OCI-LY1 (cell line): ENCODE measurements around the gene RDH13.
"Not testable (repeated sequence)": the region's sequence is repeated elsewhere in the genome, so short reads cannot be mapped to it uniquely, and the experiment has no call there.

Experiments
- EZH2 ChIP-seq: fragments of 200-600 bp; sonication (generic), shearing (Covaris generic); IDR thresholded peaks from 2 replicates; pipeline ENCODE4 v1.8.0; 2017; ENCODE audit warnings: borderline replicate concordance, mixed run types, mild to moderate bottlenecking, antibody characterized with exemption, low read length, moderate library complexity, mixed read lengths
- TF ChIP-seq, protein P1 (sequence below): fragments of 200-600 bp; sonication (generic), shearing (Covaris generic); IDR thresholded peaks from 2 replicates; pipeline ENCODE4 v1.5.1; 2017; ENCODE audit warnings: mild to moderate bottlenecking, antibody characterized with exemption, low read length, moderate library complexity, mixed read lengths

DNA sequence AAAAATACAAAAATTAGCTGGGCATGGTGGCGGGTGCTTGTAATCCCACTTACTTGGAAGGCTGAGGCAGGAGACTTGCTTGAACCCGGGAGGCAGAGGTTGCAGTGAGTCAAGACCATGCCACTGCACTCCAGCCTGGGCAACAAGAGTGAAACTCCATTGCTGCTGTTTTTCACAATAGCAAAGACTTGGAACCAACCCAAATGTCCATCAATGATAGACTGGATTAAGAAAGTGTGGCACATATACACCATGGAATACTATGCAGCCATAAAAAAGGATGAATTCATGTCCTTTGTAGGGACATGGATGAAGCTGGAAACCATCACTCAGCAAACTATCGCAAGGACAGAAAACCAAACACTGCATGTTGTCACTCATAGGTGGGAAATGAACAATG is 44.3 kb upstream of the RDH13 start:
- TF ChIP-seq, protein P1, sequence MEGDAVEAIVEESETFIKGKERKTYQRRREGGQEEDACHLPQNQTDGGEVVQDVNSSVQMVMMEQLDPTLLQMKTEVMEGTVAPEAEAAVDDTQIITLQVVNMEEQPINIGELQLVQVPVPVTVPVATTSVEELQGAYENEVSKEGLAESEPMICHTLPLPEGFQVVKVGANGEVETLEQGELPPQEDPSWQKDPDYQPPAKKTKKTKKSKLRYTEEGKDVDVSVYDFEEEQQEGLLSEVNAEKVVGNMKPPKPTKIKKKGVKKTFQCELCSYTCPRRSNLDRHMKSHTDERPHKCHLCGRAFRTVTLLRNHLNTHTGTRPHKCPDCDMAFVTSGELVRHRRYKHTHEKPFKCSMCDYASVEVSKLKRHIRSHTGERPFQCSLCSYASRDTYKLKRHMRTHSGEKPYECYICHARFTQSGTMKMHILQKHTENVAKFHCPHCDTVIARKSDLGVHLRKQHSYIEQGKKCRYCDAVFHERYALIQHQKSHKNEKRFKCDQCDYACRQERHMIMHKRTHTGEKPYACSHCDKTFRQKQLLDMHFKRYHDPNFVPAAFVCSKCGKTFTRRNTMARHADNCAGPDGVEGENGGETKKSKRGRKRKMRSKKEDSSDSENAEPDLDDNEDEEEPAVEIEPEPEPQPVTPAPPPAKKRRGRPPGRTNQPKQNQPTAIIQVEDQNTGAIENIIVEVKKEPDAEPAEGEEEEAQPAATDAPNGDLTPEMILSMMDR = not testable (repeated sequence)
- not testable (repeated sequence) for TF ChIP-seq EZH2
